GM19025 (cell line): ENCODE measurements around the gene AP3S1.
"Not testable (repeated sequence)": the region's sequence is repeated elsewhere in the genome, so short reads cannot be mapped to it uniquely, and the experiment has no call there.

Experiments
- ATAC-seq: cut with Tn5 transposase; IDR thresholded peaks from one replicate; pipeline ENCODE4 v1.9.1; 2021; ENCODE audit warnings: mild to moderate bottlenecking, low read depth, moderate library complexity; ENCODE audit not compliant: unreplicated experiment

AP3S1 gene

DNA sequence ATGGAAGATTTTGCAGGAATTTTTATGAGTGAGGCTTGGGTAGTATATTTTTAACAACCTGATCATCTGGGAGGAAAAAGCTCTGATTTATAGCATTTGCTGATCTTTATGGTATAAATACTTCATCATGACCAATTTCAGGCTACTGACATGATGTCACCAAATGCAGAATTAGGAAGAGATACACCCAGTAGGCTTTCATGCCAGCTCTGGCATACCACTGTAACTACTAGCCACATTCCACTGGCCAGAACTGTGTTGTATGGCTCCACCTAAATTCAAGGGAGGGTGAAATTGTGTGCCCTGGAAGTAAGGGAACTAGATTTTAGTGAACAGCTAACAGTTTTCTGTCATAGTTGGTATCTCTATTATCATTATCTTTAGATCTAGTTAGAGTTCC, 17.6 kb downstream of the AP3S1 start:
- no peak for ATAC-seq

DNA sequence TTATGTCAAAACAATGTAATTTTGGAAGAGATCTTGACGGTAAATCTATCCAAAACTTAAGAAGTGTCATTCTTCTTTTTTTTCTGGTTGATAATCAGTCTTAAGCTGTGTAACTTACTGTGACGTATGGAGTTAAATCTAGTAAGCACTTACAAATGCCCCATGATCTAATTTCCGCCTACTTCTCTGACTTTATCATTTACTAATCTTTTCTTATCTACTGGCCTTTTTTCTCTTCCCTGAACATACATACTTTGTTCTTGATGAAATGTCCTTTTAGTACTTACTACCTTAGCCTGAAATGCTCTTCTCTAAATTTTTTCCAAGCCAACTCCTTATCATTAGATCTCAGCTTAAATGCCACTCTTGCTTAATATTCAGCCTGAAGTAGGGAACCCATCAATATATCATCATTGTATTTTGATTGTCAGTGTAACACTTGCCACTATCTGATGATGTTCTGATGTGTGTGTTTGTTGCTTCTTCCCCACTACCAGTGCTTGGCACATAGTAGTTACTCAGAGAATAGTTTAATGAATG, 27.6 kb downstream of the AP3S1 start:
- no peak for ATAC-seq

DNA sequence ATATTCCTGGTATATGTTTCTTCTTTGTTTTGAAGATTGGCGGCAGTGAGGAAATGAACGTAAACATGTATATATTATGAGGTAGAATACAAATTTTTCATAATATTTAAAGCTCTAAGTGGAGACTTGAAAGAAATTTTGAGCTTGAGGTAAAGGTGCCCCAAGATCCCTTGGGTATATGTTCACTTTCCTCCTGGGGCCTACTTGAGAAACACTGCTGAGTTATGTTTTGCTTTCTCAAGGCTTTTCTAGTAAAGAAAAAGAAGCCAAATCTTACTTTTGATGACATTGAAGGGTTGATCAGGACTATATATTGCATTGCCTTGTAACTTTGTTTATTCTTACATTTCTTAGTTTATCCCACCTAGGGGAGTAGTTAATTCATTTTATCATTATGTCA, 30.7 kb downstream of the AP3S1 start:
- ATAC-seq = no peak

DNA sequence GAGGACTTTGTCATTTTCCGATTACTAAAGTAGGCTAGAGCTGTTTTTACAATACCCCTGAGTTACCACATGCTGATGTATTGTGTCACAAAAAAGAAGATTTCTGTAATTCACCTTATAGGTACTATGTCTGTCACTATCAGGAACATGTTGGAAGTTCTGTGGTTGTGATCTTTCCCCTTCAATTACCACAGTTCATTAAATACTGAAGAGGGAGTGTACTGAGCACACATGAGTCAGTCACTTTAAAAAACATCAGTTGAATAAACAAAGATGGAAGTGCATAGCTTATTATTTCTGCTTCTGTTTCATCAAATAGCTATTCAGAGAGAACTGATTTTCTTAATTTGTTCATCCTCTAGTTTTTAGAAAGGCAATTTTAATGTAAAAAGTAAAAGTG, 31.7 kb downstream of the AP3S1 start:
- no peak for ATAC-seq

DNA sequence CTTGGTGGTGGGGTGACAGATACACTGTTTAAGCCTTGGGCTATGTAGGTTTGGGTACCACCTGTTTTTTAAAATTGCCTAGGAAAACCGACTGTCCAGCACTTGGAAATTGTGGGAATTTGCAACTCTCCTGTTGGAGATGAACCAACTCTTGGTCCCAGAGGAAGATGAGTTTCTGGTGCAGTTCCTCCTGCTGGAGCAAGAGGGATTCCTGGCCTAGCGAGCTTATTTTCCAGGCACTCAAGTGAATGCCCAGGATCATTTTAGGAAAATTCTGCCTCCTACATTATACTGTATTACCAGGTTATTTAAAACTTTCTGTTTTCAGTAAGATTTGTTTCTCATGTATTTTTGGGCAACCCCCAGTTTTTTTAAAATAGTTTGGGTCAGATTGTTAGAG, 33.7 kb downstream of the AP3S1 start:
- no peak for ATAC-seq

DNA sequence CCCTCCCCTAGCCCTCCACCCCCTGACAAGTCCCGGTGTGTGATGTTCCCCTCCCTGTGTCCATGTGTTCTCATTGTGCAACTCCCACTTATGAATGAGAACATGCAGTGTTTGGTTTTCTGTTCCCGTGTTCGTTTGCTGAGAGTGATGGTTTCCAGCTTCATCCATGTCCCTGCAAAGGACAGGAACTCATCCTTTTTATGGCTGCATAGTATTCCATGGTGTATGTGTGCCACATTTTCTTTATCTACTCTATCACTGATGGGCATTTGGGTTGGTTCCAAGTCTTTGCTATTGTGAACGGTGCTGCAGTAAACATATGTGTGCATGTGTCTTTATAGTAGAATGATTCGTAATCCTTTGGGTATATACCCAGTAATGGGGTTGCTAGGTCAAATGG, 35.6 kb downstream of the AP3S1 start:
- not testable (repeated sequence) for ATAC-seq

DNA sequence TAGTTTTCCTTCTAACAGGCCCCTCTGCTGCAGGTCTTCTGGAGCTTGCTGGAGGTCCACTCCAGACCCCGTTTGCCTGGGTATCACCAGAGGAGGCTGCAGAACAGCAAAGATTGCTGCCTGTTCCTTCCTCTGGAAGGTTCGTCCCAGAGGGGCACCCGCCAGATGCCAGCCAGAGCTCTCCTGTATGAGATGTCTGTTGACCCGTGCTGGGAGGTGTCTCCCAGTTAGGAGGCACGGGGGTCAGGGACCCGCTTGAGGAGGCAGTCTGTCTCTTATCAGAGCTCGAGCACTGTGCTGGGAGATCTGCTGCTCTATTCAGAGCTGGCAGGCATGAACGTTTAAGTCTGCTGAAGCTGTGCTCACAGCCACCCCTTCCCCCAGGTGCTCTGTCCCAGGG, 40.7 kb downstream of the AP3S1 start:
- ATAC-seq = not testable (repeated sequence)

DNA sequence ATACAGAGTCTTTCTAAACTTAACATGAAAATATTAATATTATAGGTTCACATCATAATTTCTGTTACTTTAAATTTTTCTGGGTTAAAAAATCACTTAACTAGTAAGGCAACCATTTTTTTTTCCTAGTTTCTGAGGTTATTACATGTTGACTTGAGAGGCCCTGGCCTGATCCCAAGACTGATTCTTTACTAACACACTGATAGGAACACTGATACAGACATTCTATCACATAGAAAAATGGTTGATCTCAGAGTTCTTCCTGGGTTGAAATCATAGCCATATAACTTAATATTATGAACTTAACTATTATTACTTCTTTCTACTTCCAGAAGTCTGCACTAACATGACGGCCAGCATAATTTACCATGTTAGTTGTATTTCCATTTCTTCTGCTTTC, 43.0 kb downstream of the AP3S1 start:
- ATAC-seq = no peak

DNA sequence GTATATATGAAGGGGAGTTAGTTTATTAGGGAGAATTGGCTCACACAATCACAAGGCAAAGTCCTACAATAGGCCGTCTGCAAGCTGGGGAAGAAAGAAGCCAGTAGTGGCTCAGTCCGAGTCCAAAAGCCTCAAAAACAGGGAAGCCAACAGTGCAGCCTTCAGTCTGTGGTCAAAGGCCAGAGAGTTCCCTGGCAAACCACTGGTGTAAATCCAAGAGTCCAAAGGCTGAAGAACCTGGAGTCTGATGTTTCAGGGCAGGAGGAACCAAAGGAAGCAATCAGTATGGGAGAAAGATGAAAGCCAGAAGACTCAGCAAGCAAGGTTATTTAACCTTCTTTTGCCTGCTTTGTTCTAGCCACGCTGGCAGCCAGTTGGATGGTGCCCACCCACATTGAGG, 43.5 kb downstream of the AP3S1 start:
- not testable (repeated sequence) for ATAC-seq

DNA sequence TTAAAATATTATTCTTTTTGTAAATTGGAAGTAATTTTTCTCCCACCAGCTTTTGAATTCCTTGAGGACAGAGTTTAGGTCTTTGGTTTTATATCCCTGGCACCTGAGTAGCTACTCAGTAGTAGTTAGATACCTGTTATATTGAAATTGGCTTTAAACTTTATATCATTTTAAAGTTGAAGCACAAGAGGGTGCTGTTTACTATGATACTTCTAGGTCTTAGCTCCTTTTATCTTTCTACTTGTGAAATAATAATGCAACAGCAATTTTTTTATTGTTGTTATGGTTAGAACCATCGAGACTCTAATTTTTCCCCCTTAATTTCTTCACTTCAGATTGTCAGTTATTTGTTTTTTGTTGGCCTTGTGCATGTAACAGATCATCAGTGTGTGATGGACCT, 46.3 kb downstream of the AP3S1 start:
- no peak for ATAC-seq

DNA sequence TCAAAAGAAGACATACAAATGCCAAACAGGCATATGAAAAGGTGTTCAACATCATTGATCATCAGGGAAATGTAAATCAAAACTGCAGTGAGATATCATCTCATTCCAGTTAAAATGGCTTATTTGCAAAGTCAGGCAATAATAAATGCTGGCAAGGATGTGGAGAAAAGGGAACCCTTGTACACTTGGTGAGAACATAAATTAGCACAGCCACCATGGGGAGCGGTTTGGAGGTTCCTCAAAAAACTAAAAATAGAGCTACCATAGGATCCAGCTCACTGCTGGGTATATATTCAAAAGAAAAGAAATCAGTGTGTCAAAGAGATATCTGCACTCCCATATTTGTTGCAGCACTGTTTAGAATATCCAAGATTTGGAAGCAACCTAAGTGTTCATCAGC, 50.3 kb downstream of the AP3S1 start:
- no peak for ATAC-seq

DNA sequence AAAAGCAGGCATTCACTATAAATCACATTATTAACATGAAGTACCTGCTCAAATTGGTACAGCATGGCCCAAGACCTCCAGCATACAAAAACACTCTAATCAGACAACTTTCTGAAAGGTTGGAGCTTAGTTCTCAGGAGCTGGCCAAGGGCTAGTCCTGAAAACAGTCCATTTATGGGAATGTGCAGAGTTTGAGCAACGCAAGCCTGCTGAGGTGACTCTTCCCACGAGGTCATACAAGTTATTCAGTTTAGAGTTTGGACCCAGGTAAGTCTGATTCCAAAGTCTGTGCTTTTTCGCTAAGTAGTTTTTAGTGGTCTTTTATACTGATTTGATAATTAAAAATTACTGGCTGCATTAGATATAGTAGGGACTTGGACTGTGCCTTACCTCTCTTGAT, 52.6 kb downstream of the AP3S1 start:
- no peak for ATAC-seq

DNA sequence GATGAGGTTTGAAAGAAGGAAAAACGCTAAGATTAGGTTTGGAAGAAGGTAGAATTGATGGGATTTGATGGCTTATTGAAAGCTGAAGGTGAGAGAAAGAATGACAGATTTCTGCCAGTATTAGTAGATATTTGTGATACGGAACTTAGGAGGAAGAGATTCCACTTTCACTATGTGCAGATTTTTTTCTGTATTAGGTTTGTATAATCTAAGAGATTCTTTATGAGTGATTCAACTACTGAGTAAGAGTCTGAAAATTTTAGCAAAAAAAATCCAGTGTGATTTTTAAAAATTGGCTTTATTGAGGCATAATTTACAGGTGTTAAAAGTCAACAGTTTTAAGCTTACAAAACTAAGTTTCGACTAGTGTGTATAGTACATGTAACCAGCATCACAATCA, 54.1 kb downstream of the AP3S1 start:
- no peak for ATAC-seq

DNA sequence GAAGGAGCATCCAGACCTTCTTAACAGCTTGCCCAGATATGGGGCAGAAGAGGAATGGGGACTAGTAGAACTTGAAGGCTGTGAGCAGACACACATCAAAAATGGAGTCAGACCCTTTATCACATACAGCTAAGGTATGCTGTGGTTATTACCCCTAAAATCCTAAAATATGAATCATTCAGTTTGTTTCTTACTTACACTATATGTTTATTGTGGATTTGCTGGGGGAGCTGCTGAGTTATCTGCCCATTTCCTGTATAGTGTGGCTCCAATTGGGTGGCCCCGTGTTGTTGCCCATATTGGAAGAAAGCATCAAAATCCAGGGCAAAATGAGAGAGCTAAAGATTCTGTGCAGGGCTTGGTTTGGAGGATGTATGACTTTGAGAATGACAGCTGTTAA, 56.9 kb downstream of the AP3S1 start:
- ATAC-seq = no peak

DNA sequence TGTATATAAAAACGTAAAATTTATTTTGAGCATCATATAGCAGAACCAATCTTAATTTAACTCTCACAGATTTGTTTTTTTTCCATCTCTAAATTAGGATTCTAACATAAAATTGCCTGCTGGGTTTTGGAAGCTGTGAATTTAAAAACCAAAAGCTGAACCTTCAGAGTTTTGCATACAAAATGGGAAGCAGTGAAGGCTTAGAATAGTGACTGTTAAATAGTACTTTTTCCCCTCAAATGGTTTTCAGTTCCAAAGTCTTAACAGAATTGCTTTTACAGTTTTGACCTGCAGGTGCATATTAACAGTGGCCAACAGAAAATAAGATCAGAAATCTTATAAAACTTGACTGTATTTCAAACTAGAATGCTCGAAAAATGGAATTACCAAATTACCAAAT, 65.4 kb downstream of the AP3S1 start:
- ATAC-seq = no peak

DNA sequence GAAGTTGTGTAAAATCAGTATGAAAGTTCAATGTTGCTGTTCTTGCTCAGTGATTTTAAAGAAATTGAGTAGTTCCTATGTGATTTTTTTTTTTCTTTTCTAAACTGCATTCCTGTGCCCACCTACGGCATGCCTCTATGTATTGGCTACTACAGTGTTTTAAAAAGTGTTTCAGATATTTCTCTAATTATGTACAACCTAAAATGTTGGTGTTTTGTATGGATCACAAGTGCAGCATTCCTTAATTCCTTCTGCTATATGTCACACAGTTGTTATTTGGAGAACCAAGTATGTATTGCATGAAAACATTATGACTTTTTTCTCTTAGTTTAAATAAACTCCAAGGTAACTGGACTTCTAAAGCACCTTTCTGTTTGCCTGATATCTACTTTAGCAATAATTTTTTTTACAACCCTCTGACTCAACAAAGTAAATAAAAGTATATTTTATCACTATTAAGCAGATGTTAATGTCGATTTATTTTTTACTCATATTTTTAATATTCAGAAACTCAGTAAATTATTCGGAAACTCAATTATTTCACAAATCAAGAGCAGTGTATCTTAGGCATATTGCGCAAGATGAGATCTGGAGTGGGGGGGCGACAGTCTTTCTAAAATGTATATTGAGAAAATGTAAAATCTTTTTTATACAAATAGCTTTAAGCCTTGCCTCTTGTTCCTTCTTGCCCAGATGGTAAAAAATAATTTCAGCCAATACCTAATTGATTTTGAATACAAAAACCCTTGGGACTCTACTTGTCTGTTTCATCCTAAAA, 72.1 kb downstream of the AP3S1 start:
- not testable (repeated sequence) for ATAC-seq

DNA sequence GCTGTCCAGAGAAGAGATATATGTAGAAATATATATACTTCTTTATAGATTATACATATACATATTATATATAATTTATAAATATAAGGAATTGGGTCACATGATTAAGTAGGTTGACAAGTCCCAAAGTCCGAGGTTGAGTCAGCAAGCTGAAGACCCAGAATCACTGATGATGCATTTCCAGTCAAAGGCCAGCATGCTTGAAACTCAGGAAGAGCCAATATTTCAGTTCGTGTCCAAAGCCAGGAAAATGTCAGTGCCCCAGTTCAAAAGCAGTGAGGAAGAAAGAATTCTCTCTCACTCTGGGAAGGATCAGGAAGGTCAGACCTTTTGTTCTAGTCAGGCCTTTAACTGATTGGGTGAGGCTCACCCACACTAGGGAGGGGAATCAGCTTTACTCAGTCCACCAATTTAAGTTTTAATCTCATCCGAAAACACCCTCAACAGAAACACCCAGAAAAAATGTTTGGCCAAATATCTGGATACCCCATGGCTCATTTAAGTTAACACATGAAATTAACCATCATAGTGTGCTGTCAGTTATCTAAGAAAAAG, 78.5 kb downstream of the AP3S1 start:
- ATAC-seq = no peak

DNA sequence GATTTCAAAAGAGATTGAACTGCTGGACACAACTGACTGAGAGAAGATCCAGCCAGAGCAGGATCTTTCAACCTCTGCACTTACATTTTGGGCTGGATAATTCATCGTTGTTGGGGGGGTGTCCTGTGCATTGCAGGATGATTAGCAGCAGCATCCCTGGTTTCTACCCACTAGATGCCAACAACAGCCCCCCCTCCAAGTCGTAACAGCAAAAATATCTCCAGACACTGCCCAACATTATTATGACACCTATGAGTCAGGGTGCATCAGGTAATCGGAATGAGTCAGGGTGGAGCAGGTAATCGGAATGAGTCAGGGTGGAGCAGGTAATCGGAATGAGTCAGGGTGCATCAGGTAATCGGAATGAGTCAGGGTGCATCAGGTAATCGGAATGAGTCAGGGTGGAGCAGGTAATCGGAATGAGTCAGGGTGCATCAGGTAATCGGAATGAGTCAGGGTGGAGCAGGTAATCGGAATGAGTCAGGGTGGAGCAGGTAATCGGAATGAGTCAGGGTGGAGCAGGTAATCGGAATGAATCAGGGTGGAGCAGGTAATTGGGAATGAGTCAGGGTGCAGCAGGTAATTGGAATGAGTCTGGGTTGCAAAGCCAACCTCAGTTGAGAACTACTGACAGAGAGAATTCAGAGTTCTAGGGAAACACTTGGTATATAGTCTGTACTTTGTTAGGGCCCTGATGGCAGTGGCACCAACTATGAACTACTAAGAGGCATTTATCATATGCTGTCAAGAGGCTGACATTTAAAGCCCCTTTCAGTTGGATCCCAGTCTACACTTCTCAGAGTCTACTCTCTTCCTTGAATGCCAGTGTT, 87.1 kb downstream of the AP3S1 start:
- ATAC-seq = not testable (repeated sequence)

DNA sequence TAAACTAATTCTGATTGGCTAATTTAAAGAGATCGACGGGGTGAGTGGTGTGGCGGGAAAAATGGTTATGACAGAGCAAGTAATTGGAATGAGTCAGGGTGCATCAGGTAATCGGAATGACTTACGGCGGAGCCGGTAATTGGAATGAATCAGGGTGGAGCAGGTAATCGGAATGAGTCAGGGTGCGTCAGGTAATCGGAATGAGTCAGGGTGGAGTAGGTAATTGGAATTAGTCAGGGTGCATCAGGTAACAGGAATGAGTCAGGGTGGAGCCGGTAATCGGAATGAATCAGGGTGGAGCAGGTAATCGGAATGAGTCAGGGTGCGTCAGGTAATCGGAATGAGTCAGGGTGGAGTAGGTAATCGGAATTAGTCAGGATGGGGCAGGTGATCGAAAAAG, 88.4 kb downstream of the AP3S1 start:
- ATAC-seq = not testable (repeated sequence)

DNA sequence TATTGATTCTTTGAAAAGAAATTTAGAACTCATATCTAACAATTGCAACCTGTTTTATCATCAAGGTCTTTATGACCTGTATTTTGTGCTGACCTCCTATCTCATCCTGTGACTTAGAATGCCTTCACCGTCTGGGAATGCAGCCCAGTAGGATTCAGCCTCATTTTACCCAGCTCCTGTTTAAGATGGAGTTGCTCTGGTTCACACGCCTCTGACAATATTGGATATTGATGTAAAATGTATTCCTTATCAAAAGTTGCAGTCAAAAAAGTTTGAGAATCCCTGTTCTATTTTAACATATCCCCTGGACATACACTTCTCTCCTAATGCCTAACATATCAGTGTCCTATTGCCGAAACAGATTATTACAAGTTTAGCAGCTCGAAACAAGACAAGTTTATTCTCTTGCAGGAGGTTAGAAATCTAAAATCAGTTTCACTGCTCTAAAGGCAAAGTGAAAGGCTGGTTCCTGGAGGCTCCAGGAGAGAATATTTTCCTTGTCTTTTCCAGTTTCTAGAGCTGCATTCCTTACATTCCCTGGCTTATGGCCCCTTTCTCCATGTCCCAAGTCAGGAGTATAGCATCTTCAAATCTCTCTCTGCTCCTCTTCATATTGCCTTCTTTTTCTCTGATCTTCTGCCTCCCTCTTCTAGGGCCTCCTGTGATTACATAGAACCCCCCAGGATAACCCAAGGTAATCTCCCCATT, 89.0 kb downstream of the AP3S1 start:
- no peak for ATAC-seq

DNA sequence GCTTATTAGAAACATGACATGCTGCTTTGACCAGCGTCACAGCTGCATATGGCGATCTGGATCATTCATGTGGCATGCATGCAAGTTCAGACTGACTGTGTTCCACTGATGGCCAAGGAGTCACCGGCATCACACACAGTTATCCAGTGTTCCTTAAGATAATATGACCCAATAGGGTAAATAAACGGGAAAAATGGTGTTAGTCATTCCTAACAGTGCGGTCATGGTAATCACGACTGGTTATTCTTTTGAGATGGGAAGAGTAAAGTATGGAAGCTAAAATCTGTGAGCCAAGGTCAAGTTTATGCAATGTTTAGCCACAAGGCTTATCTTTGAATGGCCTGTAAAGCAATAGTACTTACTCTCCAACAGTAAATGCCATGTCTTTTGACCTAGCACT, 91.3 kb downstream of the AP3S1 start:
- no peak for ATAC-seq
